Measurements from ENCODE around the gene HOMEZ.
A peak's percentile ranks its signal among the peaks of the same experiment; 100 is the strongest.

Gene HOMEZ

DNA sequence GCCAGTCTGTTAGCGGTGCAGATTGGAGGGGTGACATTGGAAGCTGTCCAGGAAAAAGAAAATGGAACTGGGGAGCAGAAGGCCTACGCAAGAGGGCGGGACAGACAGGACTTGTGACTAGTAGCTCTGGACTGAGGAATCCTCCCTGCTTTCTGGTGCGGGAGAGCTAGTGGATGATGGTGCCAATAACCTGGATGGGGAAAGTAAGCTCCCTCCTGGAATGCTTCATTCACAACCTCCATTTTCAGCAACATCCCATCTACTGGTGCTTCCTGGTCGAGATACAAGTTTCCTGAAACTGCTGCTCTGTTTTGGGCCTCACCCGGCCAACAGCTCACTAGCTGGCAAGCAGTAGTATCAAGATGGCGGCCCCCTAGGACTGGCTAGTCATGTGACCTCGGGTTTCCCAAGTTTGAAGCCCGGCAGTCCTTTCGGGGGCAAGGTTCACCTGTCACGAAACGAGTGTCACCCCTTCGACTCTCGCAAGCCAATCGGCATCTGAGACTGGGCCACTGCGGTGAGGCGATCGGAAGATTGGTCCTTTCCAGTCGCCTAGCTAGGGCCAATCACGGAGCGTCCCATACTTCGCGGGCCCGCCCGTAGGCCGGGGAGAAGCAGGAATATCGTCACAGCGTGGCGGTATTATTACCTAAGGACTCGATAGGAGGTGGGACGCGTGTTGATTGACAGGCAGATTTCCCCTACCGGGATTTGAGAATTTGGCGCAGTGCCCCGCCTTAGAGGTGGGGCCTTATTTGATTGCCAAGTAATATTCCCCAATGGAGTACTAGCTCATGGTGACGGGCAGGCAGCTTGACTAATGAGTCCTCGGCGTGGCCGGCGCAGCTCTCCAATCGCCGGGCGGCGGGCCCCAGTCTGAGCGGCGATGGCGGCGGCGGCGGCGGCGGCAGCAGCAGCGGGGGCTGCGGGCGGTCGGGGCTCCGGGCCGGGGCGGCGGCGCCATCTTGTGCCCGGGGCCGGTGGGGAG lies 34.9 kb upstream of the HOMEZ start, which contains the start of gene PABPN1:
PABPN1 (plus strand) TSS at position 874 of the 988 bp plus-strand sequence; CDS start at position 887, 13 bp downstream.
- H3K4me1 ChIP-seq (ENCODE audit: low read length), result no peaks in the 10 kb centered on the region
- peak within 1 kb of the TSS; percentile 50 for H2AFZ ChIP-seq (ENCODE audit: low read length)
- H3F3A ChIP-seq (ENCODE audit: insufficient read depth, low read length), result no peaks in the 10 kb centered on the region
- H3K4me3 ChIP-seq (ENCODE audit: low read length), result peak within 1 kb of the TSS; percentile 76
- no peaks in the 10 kb centered on the region for H3K36me3 ChIP-seq (replicated peaks; ENCODE audit: insufficient read depth, low read length)
- no peaks in the 10 kb centered on the region for H3K9me2 ChIP-seq (replicated peaks; ENCODE audit: insufficient read depth, low read length)
- H3K27me3 ChIP-seq (replicated peaks; ENCODE audit: insufficient read depth, low read length), result no peaks in the 10 kb centered on the region
- peak within 1 kb of the TSS; percentile 86 for H3K27ac ChIP-seq (ENCODE audit: low read length)
- no peaks in the 10 kb centered on the region for H3K9me3 ChIP-seq (replicated peaks; ENCODE audit: insufficient read depth, low read length)
- peaks cover 18% of the 10 kb centered on the region for H3K79me2 ChIP-seq (ENCODE audit: low read length)
- DNase-seq, result peak; percentile 96
- H4K20me1 ChIP-seq (ENCODE audit: insufficient read depth, low read length), result no peaks in the 10 kb centered on the region
- peak within 1 kb of the TSS; percentile 86 for H3K4me2 ChIP-seq (ENCODE audit: low read depth, low read length)
- no peak for TF ChIP-seq EZH2phosphoT487 (IDR thresholded peaks at IDR 0.05; ENCODE audit: low read length)
- TF ChIP-seq, protein P1, sequence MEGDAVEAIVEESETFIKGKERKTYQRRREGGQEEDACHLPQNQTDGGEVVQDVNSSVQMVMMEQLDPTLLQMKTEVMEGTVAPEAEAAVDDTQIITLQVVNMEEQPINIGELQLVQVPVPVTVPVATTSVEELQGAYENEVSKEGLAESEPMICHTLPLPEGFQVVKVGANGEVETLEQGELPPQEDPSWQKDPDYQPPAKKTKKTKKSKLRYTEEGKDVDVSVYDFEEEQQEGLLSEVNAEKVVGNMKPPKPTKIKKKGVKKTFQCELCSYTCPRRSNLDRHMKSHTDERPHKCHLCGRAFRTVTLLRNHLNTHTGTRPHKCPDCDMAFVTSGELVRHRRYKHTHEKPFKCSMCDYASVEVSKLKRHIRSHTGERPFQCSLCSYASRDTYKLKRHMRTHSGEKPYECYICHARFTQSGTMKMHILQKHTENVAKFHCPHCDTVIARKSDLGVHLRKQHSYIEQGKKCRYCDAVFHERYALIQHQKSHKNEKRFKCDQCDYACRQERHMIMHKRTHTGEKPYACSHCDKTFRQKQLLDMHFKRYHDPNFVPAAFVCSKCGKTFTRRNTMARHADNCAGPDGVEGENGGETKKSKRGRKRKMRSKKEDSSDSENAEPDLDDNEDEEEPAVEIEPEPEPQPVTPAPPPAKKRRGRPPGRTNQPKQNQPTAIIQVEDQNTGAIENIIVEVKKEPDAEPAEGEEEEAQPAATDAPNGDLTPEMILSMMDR (IDR thresholded peaks at IDR 0.05; ENCODE audit: low read length), result no peak
- peak within 1 kb of the TSS; percentile 74 for H3K9ac ChIP-seq (ENCODE audit: low read length)

DNA sequence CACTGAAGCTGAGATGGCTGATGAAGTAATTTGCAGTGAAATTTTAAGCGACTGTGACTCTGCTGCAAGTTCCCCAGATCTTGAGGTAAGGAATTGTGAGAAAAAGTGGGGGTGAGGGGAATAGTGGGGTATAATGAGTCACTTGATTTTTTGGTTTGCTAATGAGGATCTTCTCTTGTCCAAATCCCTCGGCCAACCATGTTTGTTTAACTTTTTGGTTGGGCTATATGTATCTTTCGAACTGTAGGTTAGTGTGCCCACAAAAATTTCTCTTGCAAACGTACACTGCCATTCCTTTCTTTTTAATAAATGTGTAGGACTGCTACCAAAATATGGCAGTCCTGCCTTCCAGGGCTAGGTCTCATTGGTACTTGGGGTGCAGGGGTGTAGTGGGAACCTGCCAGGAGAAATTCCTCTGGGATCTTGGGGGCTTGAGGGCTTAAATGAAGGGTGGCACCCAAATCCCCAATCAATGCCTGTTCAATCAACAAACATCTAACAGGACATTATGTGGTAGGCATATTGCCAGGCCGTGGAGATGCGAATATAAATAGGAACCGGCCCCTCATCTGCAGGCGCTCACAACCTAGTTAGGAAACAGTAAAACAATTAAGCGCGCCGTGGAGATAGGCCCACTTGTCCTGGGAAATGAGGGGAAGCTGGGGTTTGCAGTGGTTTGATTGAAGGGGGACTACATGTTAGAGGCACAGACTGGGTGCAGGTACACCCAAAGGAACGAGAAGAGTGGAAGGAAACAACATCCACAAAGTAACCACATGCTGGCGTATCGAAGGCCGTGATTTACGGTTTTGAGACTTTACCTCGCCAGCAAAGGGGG lies 34.0 kb upstream of the HOMEZ start:
- Histone ChIP-seq H3F3A (ENCODE audit: insufficient read depth, low read length) (no peaks in the 10 kb centered on the region), H3K36me3 (replicated peaks; ENCODE audit: insufficient read depth, low read length) (no peaks in the 10 kb centered on the region), H3K27me3 (replicated peaks; ENCODE audit: insufficient read depth, low read length) (no peaks in the 10 kb centered on the region), H3K4me1 (ENCODE audit: low read length) (no peaks in the 10 kb centered on the region), H3K4me3 (ENCODE audit: low read length) (peak overlapping the region; percentile 63), H3K9ac (ENCODE audit: low read length) (peak overlapping the region; percentile 24; the same call in 1 of the 2 replicates), H3K27ac (ENCODE audit: low read length) (peak overlapping the region; percentile 86), H4K20me1 (ENCODE audit: insufficient read depth, low read length) (no peaks in the 10 kb centered on the region), H3K9me3 (replicated peaks; ENCODE audit: insufficient read depth, low read length) (no peaks in the 10 kb centered on the region), H3K79me2 (ENCODE audit: low read length) (peaks cover 18% of the 10 kb centered on the region), H3K9me2 (replicated peaks; ENCODE audit: insufficient read depth, low read length) (no peaks in the 10 kb centered on the region), H2AFZ (ENCODE audit: low read length) (peak overlapping the region; percentile 50), H3K4me2 (ENCODE audit: low read depth, low read length) (peak overlapping the region; percentile 48)
- TF ChIP-seq EZH2 (optimal IDR thresholded peaks at IDR 0.05; ENCODE audit: low read depth, low read length) (no peak), EZH2phosphoT487 (IDR thresholded peaks at IDR 0.05; ENCODE audit: low read length) (no peak)
- TF ChIP-seq, protein P1 (IDR thresholded peaks at IDR 0.05; ENCODE audit: low read length), result no peak
- no peak for DNase-seq

DNA sequence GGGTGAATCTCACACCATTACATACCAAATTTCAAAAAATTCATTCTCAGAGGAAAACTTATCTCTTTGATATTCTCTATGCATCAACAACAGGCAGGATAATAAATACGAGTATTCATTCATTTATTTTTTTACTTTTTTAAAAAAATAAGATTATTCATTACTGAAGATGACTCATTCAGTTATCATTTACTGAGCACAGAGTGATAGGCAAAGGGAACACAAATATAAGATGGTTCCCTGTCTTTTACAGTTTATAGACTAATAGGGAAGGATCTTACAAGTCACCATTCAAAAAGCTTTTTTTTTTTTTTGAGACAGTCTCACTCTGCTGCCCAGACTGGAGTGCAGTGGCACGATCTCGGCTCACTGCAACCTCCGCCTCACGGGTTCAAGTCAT lies 30.4 kb upstream of the HOMEZ start:
- H4K20me1 ChIP-seq (ENCODE audit: insufficient read depth, low read length), result no peaks in the 10 kb centered on the region
- H2AFZ ChIP-seq (ENCODE audit: low read length), result no peak overlapping the region
- H3K4me1 ChIP-seq (ENCODE audit: low read length), result no peaks in the 10 kb centered on the region
- no peaks in the 10 kb centered on the region for H3K27me3 ChIP-seq (replicated peaks; ENCODE audit: insufficient read depth, low read length)
- H3K4me2 ChIP-seq (ENCODE audit: low read depth, low read length), result no peak overlapping the region
- no peaks in the 10 kb centered on the region for H3K9me3 ChIP-seq (replicated peaks; ENCODE audit: insufficient read depth, low read length)
- no peaks in the 10 kb centered on the region for H3K9me2 ChIP-seq (replicated peaks; ENCODE audit: insufficient read depth, low read length)
- TF ChIP-seq EZH2phosphoT487 (IDR thresholded peaks at IDR 0.05; ENCODE audit: low read length) (no peak), EZH2 (optimal IDR thresholded peaks at IDR 0.05; ENCODE audit: low read depth, low read length) (no peak)
- TF ChIP-seq, protein P1 (IDR thresholded peaks at IDR 0.05; ENCODE audit: low read length), result no peak
- H3K79me2 ChIP-seq (ENCODE audit: low read length), result no peaks in the 10 kb centered on the region
- no peak overlapping the region for H3K4me3 ChIP-seq (ENCODE audit: low read length)
- no peak overlapping the region for H3K27ac ChIP-seq (ENCODE audit: low read length)
- no peaks in the 10 kb centered on the region for H3K36me3 ChIP-seq (replicated peaks; ENCODE audit: insufficient read depth, low read length)
- no peak overlapping the region for H3K9ac ChIP-seq (ENCODE audit: low read length)
- H3F3A ChIP-seq (ENCODE audit: insufficient read depth, low read length), result no peaks in the 10 kb centered on the region
- DNase-seq, result no peak
